ENCODE data around the gene DDX52.

DNA sequence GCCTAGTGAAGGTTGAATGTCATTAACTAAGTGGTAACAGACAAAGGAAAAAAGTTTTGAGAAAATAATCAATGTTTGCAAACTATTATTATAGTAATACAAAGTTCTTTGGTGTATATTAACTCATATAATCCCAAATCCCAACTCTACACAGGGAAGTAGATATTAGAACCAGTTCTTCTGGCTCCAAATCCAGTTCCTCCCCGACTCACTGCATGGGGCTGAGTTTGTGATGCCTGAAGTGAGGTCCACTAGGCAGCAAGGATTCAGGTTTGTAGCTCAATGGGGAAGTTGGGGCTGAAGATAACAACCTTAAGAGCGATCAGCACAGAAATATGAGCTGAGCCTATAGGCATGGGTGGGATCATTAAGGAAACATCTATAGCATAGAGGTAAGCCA is 28.4 kb downstream of the DDX52 start:
- TF ChIP-seq EZH2 (IDR thresholded peaks at IDR 0.05; ENCODE audit: borderline replicate concordance, low read depth, low read length, poor library complexity, severe bottlenecking) = no peak
- TF ChIP-seq, protein P1, sequence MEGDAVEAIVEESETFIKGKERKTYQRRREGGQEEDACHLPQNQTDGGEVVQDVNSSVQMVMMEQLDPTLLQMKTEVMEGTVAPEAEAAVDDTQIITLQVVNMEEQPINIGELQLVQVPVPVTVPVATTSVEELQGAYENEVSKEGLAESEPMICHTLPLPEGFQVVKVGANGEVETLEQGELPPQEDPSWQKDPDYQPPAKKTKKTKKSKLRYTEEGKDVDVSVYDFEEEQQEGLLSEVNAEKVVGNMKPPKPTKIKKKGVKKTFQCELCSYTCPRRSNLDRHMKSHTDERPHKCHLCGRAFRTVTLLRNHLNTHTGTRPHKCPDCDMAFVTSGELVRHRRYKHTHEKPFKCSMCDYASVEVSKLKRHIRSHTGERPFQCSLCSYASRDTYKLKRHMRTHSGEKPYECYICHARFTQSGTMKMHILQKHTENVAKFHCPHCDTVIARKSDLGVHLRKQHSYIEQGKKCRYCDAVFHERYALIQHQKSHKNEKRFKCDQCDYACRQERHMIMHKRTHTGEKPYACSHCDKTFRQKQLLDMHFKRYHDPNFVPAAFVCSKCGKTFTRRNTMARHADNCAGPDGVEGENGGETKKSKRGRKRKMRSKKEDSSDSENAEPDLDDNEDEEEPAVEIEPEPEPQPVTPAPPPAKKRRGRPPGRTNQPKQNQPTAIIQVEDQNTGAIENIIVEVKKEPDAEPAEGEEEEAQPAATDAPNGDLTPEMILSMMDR (conservative IDR thresholded peaks at IDR 0.05; ENCODE audit: low read depth, low read length) = no peak
